GM21723 (cell line): ENCODE results near the gene CCT5.
"Not testable (repeated sequence)": the region's sequence is repeated elsewhere in the genome, so short reads cannot be mapped to it uniquely, and the experiment has no call there.

Source experiments
- ATAC-seq: cut with Tn5 transposase; IDR thresholded peaks from one replicate; pipeline ENCODE4 v1.9.1; 2021; ENCODE audit warnings: mild to moderate bottlenecking, moderate library complexity; ENCODE audit not compliant: unreplicated experiment

The CCT5 gene

GRCh38 chr5:10275460-10275859, 25.4 kb downstream of the CCT5 start:
- no peak for ATAC-seq

- ATAC-seq, result no peak
These were observed 25.9 kb downstream of the CCT5 start for GRCh38 chr5:10275991-10276390.

GRCh38 chr5:10276691-10277090, 26.6 kb downstream of the CCT5 start:
- ATAC-seq, result no peak

- ATAC-seq, result no peak
These were observed 27.9 kb downstream of the CCT5 start for GRCh38 chr5:10277773-10278630.

- no peak for ATAC-seq
These were observed 28.7 kb downstream of the CCT5 start for GRCh38 chr5:10278658-10279279.

GRCh38 chr5:10279328-10279727, 29.2 kb downstream of the CCT5 start:
- no peak for ATAC-seq

- ATAC-seq, result no peak
These were observed 30.0 kb downstream of the CCT5 start for GRCh38 chr5:10279925-10280720.

- ATAC-seq, result peak; percentile 95
These were observed 34.0 kb downstream of the CCT5 start for GRCh38 chr5:10283927-10284635.

- not testable (repeated sequence) for ATAC-seq
These were observed 35.3 kb downstream of the CCT5 start for GRCh38 chr5:10285362-10285761.

- no peak for ATAC-seq
These were observed 36.2 kb downstream of the CCT5 start for GRCh38 chr5:10286162-10286861.

GRCh38 chr5:10286862-10287227, 36.8 kb downstream of the CCT5 start:
- ATAC-seq, result no peak

GRCh38 chr5:10288592-10289219, 38.6 kb downstream of the CCT5 start:
- no peak for ATAC-seq

- no peak for ATAC-seq
These were observed 39.3 kb downstream of the CCT5 start for GRCh38 chr5:10289353-10289752.

GRCh38 chr5:10289991-10290390, 39.9 kb downstream of the CCT5 start:
- ATAC-seq, result no peak

GRCh38 chr5:10290438-10290837, 40.4 kb downstream of the CCT5 start:
- no peak for ATAC-seq

- no peak for ATAC-seq
These were observed 41.7 kb downstream of the CCT5 start for GRCh38 chr5:10291692-10292339.

GRCh38 chr5:10293907-10294662, 44.0 kb downstream of the CCT5 start:
- ATAC-seq, result no peak

- no peak for ATAC-seq
These were observed 45.7 kb downstream of the CCT5 start for GRCh38 chr5:10295619-10296326.
